SK-N-SH (cell line): ENCODE results near the gene TMCO6.

Experiments
- EP300 ChIP-seq, 2 experiments: IDR thresholded peaks; 2 replicates each; pipeline versions ENCODE4 v1.4.0 to v1.6.1; 2012; ENCODE audit warnings: borderline replicate concordance in 1 of 2, low read depth in 1 of 2, low read length in 1 of 2
- JUND ChIP-seq: IDR thresholded peaks from 2 replicates; pipeline ENCODE4 v1.4.0; 2012
- MXI1 ChIP-seq: IDR thresholded peaks from 2 replicates; pipeline ENCODE4 v1.6.1; 2012; ENCODE audit warnings: mild to moderate bottlenecking, low read depth, low read length, improper control_type of control experiment
- POLR2AphosphoS5 ChIP-seq: IDR thresholded peaks from 2 replicates; pipeline ENCODE4 v1.6.1; 2012; ENCODE audit warnings: low read depth, low read length
- TF ChIP-seq, protein P1 (sequence below): fragments of 150-350 bp; IDR thresholded peaks from 2 replicates; pipeline ENCODE4 v1.6.1; 2017; ENCODE audit warnings: antibody characterized with exemption, low read length, low read depth, borderline replicate concordance
- TF ChIP-seq, protein P2 (sequence below): IDR thresholded peaks from 2 replicates; pipeline ENCODE4 v1.6.1; 2012; ENCODE audit warnings: mild to moderate bottlenecking, low read depth, low read length, moderate library complexity
- TF ChIP-seq, protein P3 (sequence below): fragments of 200-600 bp; sonication (generic); IDR thresholded peaks from 2 replicates; pipeline ENCODE4 v1.6.1; 2017; ENCODE audit warnings: antibody characterized with exemption, mild to moderate bottlenecking, moderate library complexity
- TF ChIP-seq, protein P4 (sequence below): IDR thresholded peaks from 2 replicates; pipeline ENCODE4 v1.4.0; 2012; ENCODE audit warnings: low read depth

DNA sequence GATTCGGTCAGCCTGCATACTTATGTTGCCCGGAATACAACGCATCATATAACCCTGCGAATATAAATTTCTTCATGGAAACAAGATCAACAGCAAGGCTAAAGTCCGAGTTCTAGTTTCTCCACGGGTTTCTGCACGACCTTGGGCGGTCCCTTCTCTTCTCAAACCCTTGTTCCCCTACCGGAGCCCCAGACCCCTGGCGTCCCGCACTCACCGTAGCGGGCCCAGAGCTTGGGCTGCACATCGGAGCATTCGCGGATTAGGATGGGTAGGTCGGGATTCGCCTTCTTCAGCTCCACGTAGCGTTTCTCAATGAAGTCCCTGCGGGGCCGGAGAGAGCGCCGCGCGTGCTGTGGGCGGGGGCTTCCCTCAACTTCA, 7.8 kb downstream of the TMCO6 start:
- TF ChIP-seq MXI1 (no peak), POLR2AphosphoS5 (no peak), JUND (no peak), EP300 (IDR thresholded peaks at IDR 0.05; ENCODE audit: borderline replicate concordance in 1 of 2, low read depth in 1 of 2, low read length in 1 of 2) (no peak)
- TF ChIP-seq, protein P1, sequence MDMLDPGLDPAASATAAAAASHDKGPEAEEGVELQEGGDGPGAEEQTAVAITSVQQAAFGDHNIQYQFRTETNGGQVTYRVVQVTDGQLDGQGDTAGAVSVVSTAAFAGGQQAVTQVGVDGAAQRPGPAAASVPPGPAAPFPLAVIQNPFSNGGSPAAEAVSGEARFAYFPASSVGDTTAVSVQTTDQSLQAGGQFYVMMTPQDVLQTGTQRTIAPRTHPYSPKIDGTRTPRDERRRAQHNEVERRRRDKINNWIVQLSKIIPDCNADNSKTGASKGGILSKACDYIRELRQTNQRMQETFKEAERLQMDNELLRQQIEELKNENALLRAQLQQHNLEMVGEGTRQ: no peak
- TF ChIP-seq, protein P2, sequence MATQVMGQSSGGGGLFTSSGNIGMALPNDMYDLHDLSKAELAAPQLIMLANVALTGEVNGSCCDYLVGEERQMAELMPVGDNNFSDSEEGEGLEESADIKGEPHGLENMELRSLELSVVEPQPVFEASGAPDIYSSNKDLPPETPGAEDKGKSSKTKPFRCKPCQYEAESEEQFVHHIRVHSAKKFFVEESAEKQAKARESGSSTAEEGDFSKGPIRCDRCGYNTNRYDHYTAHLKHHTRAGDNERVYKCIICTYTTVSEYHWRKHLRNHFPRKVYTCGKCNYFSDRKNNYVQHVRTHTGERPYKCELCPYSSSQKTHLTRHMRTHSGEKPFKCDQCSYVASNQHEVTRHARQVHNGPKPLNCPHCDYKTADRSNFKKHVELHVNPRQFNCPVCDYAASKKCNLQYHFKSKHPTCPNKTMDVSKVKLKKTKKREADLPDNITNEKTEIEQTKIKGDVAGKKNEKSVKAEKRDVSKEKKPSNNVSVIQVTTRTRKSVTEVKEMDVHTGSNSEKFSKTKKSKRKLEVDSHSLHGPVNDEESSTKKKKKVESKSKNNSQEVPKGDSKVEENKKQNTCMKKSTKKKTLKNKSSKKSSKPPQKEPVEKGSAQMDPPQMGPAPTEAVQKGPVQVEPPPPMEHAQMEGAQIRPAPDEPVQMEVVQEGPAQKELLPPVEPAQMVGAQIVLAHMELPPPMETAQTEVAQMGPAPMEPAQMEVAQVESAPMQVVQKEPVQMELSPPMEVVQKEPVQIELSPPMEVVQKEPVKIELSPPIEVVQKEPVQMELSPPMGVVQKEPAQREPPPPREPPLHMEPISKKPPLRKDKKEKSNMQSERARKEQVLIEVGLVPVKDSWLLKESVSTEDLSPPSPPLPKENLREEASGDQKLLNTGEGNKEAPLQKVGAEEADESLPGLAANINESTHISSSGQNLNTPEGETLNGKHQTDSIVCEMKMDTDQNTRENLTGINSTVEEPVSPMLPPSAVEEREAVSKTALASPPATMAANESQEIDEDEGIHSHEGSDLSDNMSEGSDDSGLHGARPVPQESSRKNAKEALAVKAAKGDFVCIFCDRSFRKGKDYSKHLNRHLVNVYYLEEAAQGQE: no peak
- TF ChIP-seq, protein P3, sequence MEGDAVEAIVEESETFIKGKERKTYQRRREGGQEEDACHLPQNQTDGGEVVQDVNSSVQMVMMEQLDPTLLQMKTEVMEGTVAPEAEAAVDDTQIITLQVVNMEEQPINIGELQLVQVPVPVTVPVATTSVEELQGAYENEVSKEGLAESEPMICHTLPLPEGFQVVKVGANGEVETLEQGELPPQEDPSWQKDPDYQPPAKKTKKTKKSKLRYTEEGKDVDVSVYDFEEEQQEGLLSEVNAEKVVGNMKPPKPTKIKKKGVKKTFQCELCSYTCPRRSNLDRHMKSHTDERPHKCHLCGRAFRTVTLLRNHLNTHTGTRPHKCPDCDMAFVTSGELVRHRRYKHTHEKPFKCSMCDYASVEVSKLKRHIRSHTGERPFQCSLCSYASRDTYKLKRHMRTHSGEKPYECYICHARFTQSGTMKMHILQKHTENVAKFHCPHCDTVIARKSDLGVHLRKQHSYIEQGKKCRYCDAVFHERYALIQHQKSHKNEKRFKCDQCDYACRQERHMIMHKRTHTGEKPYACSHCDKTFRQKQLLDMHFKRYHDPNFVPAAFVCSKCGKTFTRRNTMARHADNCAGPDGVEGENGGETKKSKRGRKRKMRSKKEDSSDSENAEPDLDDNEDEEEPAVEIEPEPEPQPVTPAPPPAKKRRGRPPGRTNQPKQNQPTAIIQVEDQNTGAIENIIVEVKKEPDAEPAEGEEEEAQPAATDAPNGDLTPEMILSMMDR: no peak
- TF ChIP-seq, protein P4, sequence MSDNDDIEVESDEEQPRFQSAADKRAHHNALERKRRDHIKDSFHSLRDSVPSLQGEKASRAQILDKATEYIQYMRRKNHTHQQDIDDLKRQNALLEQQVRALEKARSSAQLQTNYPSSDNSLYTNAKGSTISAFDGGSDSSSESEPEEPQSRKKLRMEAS: no peak
